K562 (cell line): ENCODE data around the gene SMCO4. TPM values are rescaled to one million over a fixed set of nuclear protein-coding genes. Genes with fewer than 3 reads are reported as not detected.

Source experiments
- ATF6 ChIP-seq: sonication (generic); formaldehyde crosslinking; IDR thresholded peaks from 2 replicates; pipeline ENCODE4 v1.4.0; 2020; ENCODE audit warnings: mild to moderate bottlenecking, missing genetic modification reagents
- BRD4 ChIP-seq: fragments of 200-600 bp; sonication (generic); IDR thresholded peaks from 2 replicates; pipeline ENCODE4 v1.6.1; 2017; ENCODE audit warnings: inconsistent platforms
- CBX3 ChIP-seq, 2 experiments: IDR thresholded peaks; 1 replicate in 1 of 2; 2 replicates in 1 of 2; pipeline ENCODE4 v1.6.1; 2012; ENCODE audit warnings: inconsistent platforms in 2 of 2, low read length in 2 of 2, borderline replicate concordance in 1 of 2, control low read depth in 1 of 2
- E2F4 ChIP-seq: sonication (generic); formaldehyde crosslinking; IDR thresholded peaks from 2 replicates; pipeline ENCODE4 v1.8.0; 2022; ENCODE audit warnings: mild to moderate bottlenecking, low read depth, missing genetic modification reagents
- E4F1 ChIP-seq: fragments of 250-450 bp; sonication (Bioruptor Pico); IDR thresholded peaks from 2 replicates; pipeline ENCODE4 v1.5.0; 2021; ENCODE audit warnings: mild to moderate bottlenecking, borderline replicate concordance
- ELF2 ChIP-seq: fragments of 250-450 bp; sonication (Bioruptor Pico); IDR thresholded peaks from 2 replicates; pipeline ENCODE4 v1.5.0; 2021; ENCODE audit warnings: mild to moderate bottlenecking
- FIP1L1 ChIP-seq: fragments of 200-400 bp; formaldehyde crosslinking; IDR thresholded peaks from 2 replicates; pipeline ENCODE4 v1.6.1; 2018; ENCODE audit warnings: mild to moderate bottlenecking, low read depth, low read length; ENCODE audit not compliant: poor library complexity, severe bottlenecking
- KLF13 ChIP-seq: fragments of 450-650 bp; IDR thresholded peaks from 2 replicates; pipeline ENCODE4 v1.6.1; 2016; ENCODE audit warnings: missing genetic modification characterization, low read depth, mild to moderate bottlenecking, missing compliant biosample characterization, moderate library complexity, borderline replicate concordance
- NCOA1 ChIP-seq: fragments of 450-650 bp; IDR thresholded peaks from 2 replicates; pipeline ENCODE4 v1.6.1; 2016; ENCODE audit warnings: low read depth
- NUFIP1 ChIP-seq: fragments of 450-650 bp; IDR thresholded peaks from 2 replicates; pipeline ENCODE4 v1.6.1; 2018; ENCODE audit not compliant: partially characterized antibody
- PML ChIP-seq: IDR thresholded peaks from 2 replicates; pipeline ENCODE4 v1.6.1; 2012; ENCODE audit warnings: low read length, inconsistent platforms
- STAT5B ChIP-seq: fragments of 250-450 bp; sonication (Bioruptor Pico); IDR thresholded peaks from 2 replicates; pipeline ENCODE4 v1.8.0; 2021; ENCODE audit warnings: mild to moderate bottlenecking, inconsistent platforms
- ZBTB17 ChIP-seq: fragments of 450-650 bp; formaldehyde crosslinking; IDR thresholded peaks from 2 replicates; pipeline ENCODE4 v1.4.0; 2020; ENCODE audit warnings: mild to moderate bottlenecking
- ZC3H8 ChIP-seq: fragments of 450-650 bp; IDR thresholded peaks from 2 replicates; pipeline ENCODE4 v1.6.1; 2017
- ZFP30 ChIP-seq: fragments of 250-450 bp; sonication (Bioruptor Pico); IDR thresholded peaks from 2 replicates; pipeline ENCODE4 v1.8.0; 2022; ENCODE audit warnings: moderate library complexity, mild to moderate bottlenecking, inconsistent platforms, borderline replicate concordance
- ZFP36 ChIP-seq: fragments of 150-350 bp; IDR thresholded peaks from 2 replicates; pipeline ENCODE4 v1.6.1; 2018; ENCODE audit warnings: low read length, low read depth; ENCODE audit not compliant: partially characterized antibody
- polyA plus RNA-seq, 8 experiments: library from polyadenylated mRNA; depleted of rRNA in 4 of 8; stranded (reverse) in 5 of 8; unstranded in 3 of 8; fragments of >200 nt; fragmentation: Nextera tagmentation in 2 of 8; fragmentation: Illumina TruSeq in 1 of 8; extraction: Ambion mirVana in 2 of 8; extraction: Trizol in 1 of 8; gene quantifications; 2 replicates each; pipeline versions ENCODE4 v1.2.1 to v1.2.3, GENCODE V29; 2011 to 2014; ENCODE audit warnings: inconsistent platforms in 1 of 8, missing spikeins in 1 of 8
- total RNA-seq, 7 experiments: library from RNA; depleted of rRNA in 6 of 7; stranded (reverse); fragments of >200 nt in 6 of 7; fragmentation: Illumina TruSeq in 2 of 7; extraction: Trizol in 2 of 7; gene quantifications; 2 replicates each; pipeline versions ENCODE4 v1.2.1 to v1.2.3, GENCODE V29; 2011 to 2021; ENCODE audit warnings: low replicate concordance in 1 of 7
- TF ChIP-seq, protein P1 (sequence below): sonication (generic); formaldehyde crosslinking; IDR thresholded peaks from 2 replicates; pipeline ENCODE4 v1.8.0; 2022; ENCODE audit warnings: mild to moderate bottlenecking, missing genetic modification reagents

Gene SMCO4
- total and polyA plus RNA-seq, 9 of the 15 experiments (the other 6 are each of a cell fraction or from before 2014, with no cell fraction given) = 1.8 to 27.8 (median 15.3) TPM

GRCh38 chr11:93543292-93543977 is at the start of gene SMCO4 (continued):
- TF ChIP-seq ZFP30 (CRISPR knock-in tag) (no peak), E4F1 (CRISPR knock-in tag) (no peak), FIP1L1 (peak; percentile 68), ZBTB17 (peak; percentile 50; the same call in 1 of the 2 replicates), KLF13 (tag) (0 out of 2 replicates have a peak, but pooled peaks have one; percentile 29), PML (no peak), BRD4 (no peak), ATF6 (0 out of 2 replicates have a peak, but pooled peaks have one; percentile 54), ELF2 (CRISPR knock-in tag) (no peak; the same call in 1 of the 2 replicates), CBX3 (IDR thresholded peaks at IDR 0.05; ENCODE audit: borderline replicate concordance in 1 of 2, low read length in 2 of 2) (no peak; a peak in 1 of 3 replicates), STAT5B (CRISPR knock-in tag) (no peak), ZC3H8 (no peak), NUFIP1 (no peak), ZFP36 (peak; percentile 100), NCOA1 (no peak), E2F4 (CRISPR knock-in tag) (no peak)
- TF ChIP-seq, protein P1, sequence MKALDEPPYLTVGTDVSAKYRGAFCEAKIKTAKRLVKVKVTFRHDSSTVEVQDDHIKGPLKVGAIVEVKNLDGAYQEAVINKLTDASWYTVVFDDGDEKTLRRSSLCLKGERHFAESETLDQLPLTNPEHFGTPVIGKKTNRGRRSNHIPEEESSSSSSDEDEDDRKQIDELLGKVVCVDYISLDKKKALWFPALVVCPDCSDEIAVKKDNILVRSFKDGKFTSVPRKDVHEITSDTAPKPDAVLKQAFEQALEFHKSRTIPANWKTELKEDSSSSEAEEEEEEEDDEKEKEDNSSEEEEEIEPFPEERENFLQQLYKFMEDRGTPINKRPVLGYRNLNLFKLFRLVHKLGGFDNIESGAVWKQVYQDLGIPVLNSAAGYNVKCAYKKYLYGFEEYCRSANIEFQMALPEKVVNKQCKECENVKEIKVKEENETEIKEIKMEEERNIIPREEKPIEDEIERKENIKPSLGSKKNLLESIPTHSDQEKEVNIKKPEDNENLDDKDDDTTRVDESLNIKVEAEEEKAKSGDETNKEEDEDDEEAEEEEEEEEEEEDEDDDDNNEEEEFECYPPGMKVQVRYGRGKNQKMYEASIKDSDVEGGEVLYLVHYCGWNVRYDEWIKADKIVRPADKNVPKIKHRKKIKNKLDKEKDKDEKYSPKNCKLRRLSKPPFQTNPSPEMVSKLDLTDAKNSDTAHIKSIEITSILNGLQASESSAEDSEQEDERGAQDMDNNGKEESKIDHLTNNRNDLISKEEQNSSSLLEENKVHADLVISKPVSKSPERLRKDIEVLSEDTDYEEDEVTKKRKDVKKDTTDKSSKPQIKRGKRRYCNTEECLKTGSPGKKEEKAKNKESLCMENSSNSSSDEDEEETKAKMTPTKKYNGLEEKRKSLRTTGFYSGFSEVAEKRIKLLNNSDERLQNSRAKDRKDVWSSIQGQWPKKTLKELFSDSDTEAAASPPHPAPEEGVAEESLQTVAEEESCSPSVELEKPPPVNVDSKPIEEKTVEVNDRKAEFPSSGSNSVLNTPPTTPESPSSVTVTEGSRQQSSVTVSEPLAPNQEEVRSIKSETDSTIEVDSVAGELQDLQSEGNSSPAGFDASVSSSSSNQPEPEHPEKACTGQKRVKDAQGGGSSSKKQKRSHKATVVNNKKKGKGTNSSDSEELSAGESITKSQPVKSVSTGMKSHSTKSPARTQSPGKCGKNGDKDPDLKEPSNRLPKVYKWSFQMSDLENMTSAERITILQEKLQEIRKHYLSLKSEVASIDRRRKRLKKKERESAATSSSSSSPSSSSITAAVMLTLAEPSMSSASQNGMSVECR (CRISPR knock-in tag) = 0 out of 2 replicates have a peak, but pooled peaks have one; percentile 10
